H1 (cell line): ENCODE measurements around the gene HCST. TPM values are rescaled to one million over a fixed set of nuclear protein-coding genes. Genes with fewer than 3 reads are reported as not detected.

Experiments used
- CTCF ChIA-PET: fragments of 300-600 bp; sonication (Branson Sonifier 250); formaldehyde crosslinking; loops from one replicate; lab custom pipeline; 2021; ENCODE audit not compliant: partially characterized antibody; lab: Charles Lee
- POLR2A ChIA-PET: fragments of 300-600 bp; sonication (Branson Sonifier 250); formaldehyde crosslinking; loops from one replicate; lab custom pipeline; 2021; ENCODE audit warnings: inconsistent platforms; ENCODE audit not compliant: partially characterized antibody; lab: Charles Lee
- DNase-seq, 2 experiments: peaks; one replicate each; pipeline versions ENCODE4 v3.0.0 to v3.0.0-alpha.2; 2010 to 2022; ENCODE audit warnings: low spot score in 2 of 2, low read depth in 1 of 2, mixed read lengths in 1 of 2
- FAIRE-seq: peaks from 2 replicates; lab custom pipeline; 2011; peaks lifted over from hg19 to GRCh38; lab: Jason Lieb, UNC
- H2AFZ ChIP-seq: 2 replicates; pipeline ENCODE4 v1.8.1; 2012; ENCODE audit warnings: low read length, inconsistent platforms
- H2AK5ac ChIP-seq: 2 replicates; pipeline ENCODE4 v1.6.1; 2013; ENCODE audit warnings: low read depth, low read length
- H2BK120ac ChIP-seq: replicated peaks from 2 replicates; pipeline ENCODE3; 2013; ENCODE audit warnings: low read depth, low read length, inconsistent platforms
- H2BK12ac ChIP-seq: 2 replicates; pipeline ENCODE4 v1.6.1; 2013; ENCODE audit warnings: low read depth, low read length
- H2BK15ac ChIP-seq: 2 replicates; pipeline ENCODE4 v1.6.1; 2013; ENCODE audit warnings: low read length
- H2BK20ac ChIP-seq: 2 replicates; pipeline ENCODE4 v1.6.1; 2013; ENCODE audit warnings: low read length
- H2BK5ac ChIP-seq: 2 replicates; pipeline ENCODE4 v1.6.1; 2013; ENCODE audit warnings: low read depth, low read length
- H3K14ac ChIP-seq: 2 replicates; pipeline ENCODE4 v1.6.1; 2013; ENCODE audit warnings: inconsistent platforms; ENCODE audit not compliant: insufficient read length
- H3K18ac ChIP-seq: 2 replicates; pipeline ENCODE4 v1.6.1; 2013; ENCODE audit warnings: low read length; ENCODE audit errors: extremely low read depth
- H3K23ac ChIP-seq: 2 replicates; pipeline ENCODE4 v1.6.1; 2013; ENCODE audit warnings: inconsistent platforms; ENCODE audit not compliant: insufficient read length
- H3K23me2 ChIP-seq: 2 replicates; pipeline ENCODE4 v1.6.1; 2013; ENCODE audit warnings: low read depth, low read length
- H3K27ac ChIP-seq: 2 replicates; pipeline ENCODE4 v1.6.1; 2011; ENCODE audit warnings: low read depth, low read length, inconsistent platforms
- H3K27me3 ChIP-seq, 4 experiments: replicated peaks in 1 of 4; 1 replicate in 1 of 4; 2 replicates in 3 of 4; pipeline versions ENCODE4 v1.6.1 to v1.8.1; 2011 to 2013; ENCODE audit warnings: low read length in 3 of 4, mild to moderate bottlenecking in 3 of 4, inconsistent platforms in 2 of 4, mixed read lengths in 2 of 4, moderate library complexity in 1 of 4; ENCODE audit not compliant: control insufficient read depth in 3 of 4, insufficient read depth in 3 of 4; ENCODE audit errors: extremely low read depth in 1 of 4
- H3K36me3 ChIP-seq, 4 experiments: 2 replicates each; pipeline versions ENCODE4 v1.6.1 to v1.8.1; 2011 to 2013; ENCODE audit warnings: mild to moderate bottlenecking in 4 of 4, low read length in 3 of 4, moderate library complexity in 2 of 4, control low read depth in 1 of 4, inconsistent platforms in 1 of 4; ENCODE audit not compliant: insufficient read depth in 4 of 4, control insufficient read depth in 2 of 4
- H3K4ac ChIP-seq: replicated peaks from 2 replicates; pipeline ENCODE3; 2013; ENCODE audit warnings: low read length, low read depth, mixed read lengths, inconsistent platforms; ENCODE audit not compliant: insufficient read length
- H3K4me1 ChIP-seq, 4 experiments: replicated peaks in 1 of 4; 1 replicate in 1 of 4; 2 replicates in 3 of 4; pipeline versions ENCODE4 v1.6.1 to v1.8.1; 2011 to 2013; ENCODE audit warnings: low read length in 3 of 4, inconsistent platforms in 2 of 4, mixed read lengths in 1 of 4; ENCODE audit not compliant: insufficient read depth in 4 of 4, control insufficient read depth in 3 of 4
- H3K4me2 ChIP-seq, 2 experiments: 2 replicates each; pipeline versions ENCODE4 v1.6.1 to v1.8.1; 2011 to 2013; ENCODE audit warnings: low read depth in 2 of 2, low read length in 2 of 2, control low read depth in 1 of 2, inconsistent platforms in 1 of 2, mild to moderate bottlenecking in 1 of 2; ENCODE audit not compliant: insufficient read depth in 1 of 2
- H3K4me3 ChIP-seq, 4 experiments: fragments of 200-600, 300-600 bp in 1 of 4; sonication (generic), shearing (Covaris generic), sonication (Bioruptor Twin) in 1 of 4; 2 replicates each; pipeline versions ENCODE4 v1.5.1 to v1.8.1; 2011 to 2016; ENCODE audit warnings: low read length in 4 of 4, low read depth in 3 of 4, control low read depth in 2 of 4, inconsistent platforms in 2 of 4, mild to moderate bottlenecking in 2 of 4, mixed read lengths in 1 of 4, moderate library complexity in 1 of 4; ENCODE audit not compliant: insufficient read depth in 2 of 4; ENCODE audit errors: extremely low read depth in 1 of 4
- H3K56ac ChIP-seq: replicated peaks from 2 replicates; pipeline ENCODE3; 2013; ENCODE audit warnings: low read depth, mild to moderate bottlenecking, mixed read lengths, low read length, inconsistent platforms; ENCODE audit not compliant: insufficient read length
- H3K79me1 ChIP-seq: 2 replicates; pipeline ENCODE4 v1.6.1; 2013; ENCODE audit warnings: low read depth, low read length, control low read depth
- H3K79me2 ChIP-seq, 2 experiments: 2 replicates each; pipeline versions ENCODE4 v1.6.1 to v1.8.1; 2012 to 2013; ENCODE audit warnings: low read length in 2 of 2, mild to moderate bottlenecking in 2 of 2, inconsistent platforms in 1 of 2; ENCODE audit not compliant: insufficient read depth in 2 of 2, control insufficient read depth in 1 of 2
- H3K9ac ChIP-seq, 4 experiments: replicated peaks in 1 of 4; 1 replicate in 1 of 4; 2 replicates in 3 of 4; pipeline versions ENCODE4 v1.6.1 to v1.8.1; 2011 to 2013; ENCODE audit warnings: low read depth in 3 of 4, low read length in 3 of 4, control low read depth in 2 of 4, mild to moderate bottlenecking in 2 of 4, moderate library complexity in 2 of 4, inconsistent platforms in 1 of 4; ENCODE audit errors: extremely low read depth in 1 of 4
- H3K9me3 ChIP-seq, 2 experiments: 2 replicates each; pipeline versions ENCODE4 v1.6.1 to v1.8.1; 2012 to 2013; ENCODE audit warnings: mild to moderate bottlenecking in 2 of 2, moderate library complexity in 2 of 2, control low read depth in 1 of 2, inconsistent platforms in 1 of 2, low read depth in 1 of 2, low read length in 1 of 2, mixed read lengths in 1 of 2; ENCODE audit not compliant: insufficient read depth in 2 of 2
- H4K20me1 ChIP-seq, 2 experiments: replicated peaks in 1 of 2; 2 replicates each; pipeline versions ENCODE3 to v1.8.1; 2011 to 2013; ENCODE audit warnings: inconsistent platforms in 2 of 2, low read length in 2 of 2, mild to moderate bottlenecking in 1 of 2; ENCODE audit not compliant: insufficient read depth in 2 of 2, control insufficient read depth in 1 of 2
- H4K5ac ChIP-seq: 2 replicates; pipeline ENCODE4 v1.6.1; 2013; ENCODE audit warnings: low read length, low read depth, mixed read lengths, inconsistent platforms; ENCODE audit not compliant: insufficient read length
- H4K8ac ChIP-seq: 2 replicates; pipeline ENCODE4 v1.8.0; 2013; ENCODE audit warnings: mild to moderate bottlenecking, moderate library complexity, low read length, inconsistent platforms; ENCODE audit not compliant: insufficient read depth; ENCODE audit errors: extremely low read depth
- H4K91ac ChIP-seq: replicated peaks from 2 replicates; pipeline ENCODE3; 2013; ENCODE audit warnings: low read length, mixed read lengths, inconsistent platforms; ENCODE audit not compliant: insufficient read length
- SAP30 ChIP-seq: fragments of 300-600 bp; sonication (generic); IDR thresholded peaks from 2 replicates; pipeline ENCODE4 v1.7.1; 2012; ENCODE audit warnings: low read length, moderate library complexity, mild to moderate bottlenecking, inconsistent platforms; ENCODE audit not compliant: insufficient read depth, insufficient replicate concordance
- WGBS, 2 experiments: shearing (Covaris generic) in 1 of 2; methylation state at CpG; one replicate each; pipeline versions ENCODE4 v1.1.6 to v1.1.7; 2013 to 2015; ENCODE audit warnings: low lambda C conversion rate in 2 of 2, mixed read lengths in 2 of 2, inconsistent platforms in 1 of 2, low coverage in 1 of 2, missing lambda C conversion rate in 1 of 2; ENCODE audit not compliant: insufficient replicate concordance in 2 of 2, insufficient coverage in 1 of 2, insufficient read length in 1 of 2; ENCODE audit errors: extremely low coverage in 1 of 2, missing lambda C conversion rate in 1 of 2; 5-methylcytosine and 5-hydroxymethylcytosine counted together
- polyA plus RNA-seq, 7 experiments: library from polyadenylated mRNA; depleted of rRNA in 3 of 7; stranded (reverse) in 5 of 7; unstranded in 2 of 7; fragments of >200 nt in 5 of 7; fragments of 200-250 nt in 2 of 7; gene quantifications; 1 replicate in 5 of 7; 2 replicates in 1 of 7; 4 replicates in 1 of 7; pipeline versions ENCODE4 v1.2.1 to v1.2.3, GENCODE V29; 2011 to 2013; ENCODE audit warnings: missing spikeins in 2 of 7, mixed read lengths in 2 of 7
- total RNA-seq: library from RNA; stranded (reverse); fragmentation: NEBNext Ultra II Directional; extraction: Animal tissue kit (Norgen Biotek cat#: 25700); gene quantifications from 2 replicates; pipeline ENCODE4 v1.2.1, GENCODE V29; 2021

The HCST gene
- total and polyA plus RNA-seq, 2 of the 8 experiments (the other 6 are each of a cell fraction or from before 2014, with no cell fraction given), result 2.8 TPM; not detected in 1

DNA sequence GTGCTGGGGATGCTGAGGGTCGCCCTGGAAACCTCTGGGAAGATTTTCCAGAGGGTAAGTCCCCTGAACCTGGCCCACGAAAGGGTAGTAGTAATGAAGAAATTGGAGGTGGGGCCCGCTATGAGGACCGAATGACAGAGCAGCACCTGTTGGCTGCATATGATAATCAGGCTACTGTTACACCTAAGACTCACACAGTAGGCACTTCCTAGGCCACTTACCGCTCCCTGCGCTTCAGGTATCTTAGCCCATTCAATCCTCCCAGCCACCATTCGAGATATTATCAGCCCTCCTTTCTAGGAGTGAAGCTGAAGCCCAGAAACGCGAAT is 29.5 kb downstream of the HCST start:
- Histone ChIP-seq H2BK5ac (peak overlapping the region; percentile 69; the same call in 1 of the 2 replicates), H2BK15ac (no peak overlapping the region), H4K91ac (peak overlapping the region; percentile 87), H3K23ac (no peak overlapping the region), H3K4me1 (peaks cover 0 to 13% (median 2%) of the 10 kb centered on the region in 4 experiments; a peak in 4 of 7 replicates), H3K9me3 (no peaks in the 10 kb centered on the region), H4K8ac (no peak overlapping the region), H3K56ac (no peak overlapping the region), H3K4me3 (peak overlapping the region in 2 of 4 experiments; percentile 15 to 43; a peak in 3 of 8 replicates), H3K4ac (peak overlapping the region; percentile 61), H3K27ac (no peak overlapping the region), H2BK120ac (peak overlapping the region; percentile 52), H3K14ac (no peak overlapping the region), H3K4me2 (peak overlapping the region; percentile 5 to 63), H3K36me3 (no peaks in the 10 kb centered on the region), H4K20me1 (no peaks in the 10 kb centered on the region), H3K9ac (no peak overlapping the region), H2BK20ac (peak overlapping the region; percentile 63; the same call in 1 of the 2 replicates), H3K79me2 (no peaks in the 10 kb centered on the region; a peak in 1 of 4 replicates), H3K23me2 (peaks cover 5% of the 10 kb centered on the region; the same call in 1 of the 2 replicates), H3K18ac (peak overlapping the region; percentile 5; the same call in 1 of the 2 replicates), H2AFZ (no peak overlapping the region; the same call in 1 of the 2 replicates), H2AK5ac (no peak overlapping the region), H3K27me3 (no peaks in the 10 kb centered on the region), H2BK12ac (peak overlapping the region; percentile 46; the same call in 1 of the 2 replicates), H3K79me1 (no peaks in the 10 kb centered on the region), H4K5ac (peak overlapping the region; percentile 60)
- CTCF ChIA-PET, result interaction anchor here (0.7 to 3.3 kb wide), 11 partner anchors 11 to 111 kb away, joined by 3 to 13 read pairs (median 4); partner anchors contain the start of genes KIRREL2 and SDHAF1
- POLR2A ChIA-PET, result interaction anchor here (0.7 to 2.5 kb wide), 4 partner anchors 29 to 62 kb away, joined by 3 to 6 read pairs (median 4); no protein-coding TSS in a partner anchor
- DNase-seq, result no peak
- 4% methylated on average over 9 of the region's 9 CpGs; no CpG with 5 or more reads in 1 of the 2 experiments for WGBS, 2 experiments
- FAIRE-seq, result peak; percentile 57
- TF ChIP-seq SAP30, result peak; percentile 59
